ENCODE results near the gene FRMD4A. TPM values are rescaled to one million over a fixed set of nuclear protein-coding genes. Genes with fewer than 3 reads are reported as not detected.

The FRMD4A gene
- total and polyA plus RNA-seq, 2 experiments from 2014 or later = 11.9 to 17.5 TPM

DNA sequence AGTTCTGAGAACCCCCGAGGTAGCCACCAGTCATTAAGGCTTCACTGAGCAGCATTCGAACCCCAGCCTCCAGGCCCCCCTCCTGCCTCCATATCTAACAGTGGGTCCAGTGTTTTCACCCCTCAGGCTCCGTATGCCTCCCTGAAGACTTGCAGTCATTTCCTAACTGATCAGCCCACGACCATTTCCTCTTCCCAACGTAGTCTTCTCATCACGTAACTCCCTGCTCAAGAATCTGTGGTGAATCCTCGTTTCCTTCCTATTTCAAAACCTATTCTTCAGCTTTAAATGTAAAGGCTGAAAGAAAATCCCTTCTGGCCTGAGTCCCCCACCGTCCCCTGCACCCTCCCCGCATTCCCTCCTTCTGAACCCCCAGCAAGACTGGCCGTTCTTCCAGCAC, 21.1 kb downstream of the FRMD4A start:
- Histone ChIP-seq H3K79me2 (ENCODE audit: insufficient read depth) (no peaks in the 10 kb centered on the region), H3K9me2 (ENCODE audit: insufficient read depth) (no peaks in the 10 kb centered on the region), H3K9ac (no peak overlapping the region), H3K27ac (no peak overlapping the region), H3F3A (ENCODE audit: insufficient read depth) (no peaks in the 10 kb centered on the region), H2AFZ (no peak overlapping the region), H3K9me3 (ENCODE audit: low read depth) (no peaks in the 10 kb centered on the region), H3K4me1 (ENCODE audit: insufficient read depth) (no peaks in the 10 kb centered on the region), H4K20me1 (ENCODE audit: insufficient read depth) (no peaks in the 10 kb centered on the region), H3K36me3 (ENCODE audit: low read depth) (no peaks in the 10 kb centered on the region), H3K4me3 (no peak overlapping the region), H3K4me2 (ENCODE audit: unreplicated experiment) (no peak overlapping the region), H3K27me3 (replicated peaks; ENCODE audit: insufficient read depth) (peaks cover 9% of the 10 kb centered on the region)
- TF ChIP-seq EZH2 (IDR thresholded peaks at IDR 0.05; ENCODE audit: insufficient read depth, poor library complexity, severe bottlenecking) (no peak), EZH2phosphoT487 (IDR thresholded peaks at IDR 0.05; ENCODE audit: insufficient read depth, low read depth) (no peak)
- 42 to 45% methylated on average over 10 of the region's 10 CpGs for whole genome bisulfite sequencing, 2 experiments (ENCODE audit: low coverage in 1 of 2, low lambda C conversion rate in 2 of 2, missing lambda C conversion rate in 2 of 2)
- in situ Hi-C loops (cut with MboI) = no loop called here
- no peak for DNase-seq

- no peak overlapping the region for H3K4me2 ChIP-seq (ENCODE audit: unreplicated experiment)
- no peaks in the 10 kb centered on the region for H3F3A ChIP-seq (ENCODE audit: insufficient read depth)
- in situ Hi-C loops (cut with MboI) = no loop called here
- DNase-seq = no peak
- no peaks in the 10 kb centered on the region for H4K20me1 ChIP-seq (ENCODE audit: insufficient read depth)
- H3K4me3 ChIP-seq = no peak overlapping the region
- H3K79me2 ChIP-seq (ENCODE audit: insufficient read depth) = no peaks in the 10 kb centered on the region
- TF ChIP-seq EZH2phosphoT487 (IDR thresholded peaks at IDR 0.05; ENCODE audit: insufficient read depth, low read depth) = no peak
- TF ChIP-seq EZH2 (IDR thresholded peaks at IDR 0.05; ENCODE audit: insufficient read depth, poor library complexity, severe bottlenecking) = no peak
- H3K27ac ChIP-seq = no peak overlapping the region
- no peaks in the 10 kb centered on the region for H3K9me2 ChIP-seq (ENCODE audit: insufficient read depth)
- 49 to 51% methylated on average over 5 of the region's 5 CpGs for WGBS, 2 experiments (ENCODE audit: low coverage in 1 of 2, low lambda C conversion rate in 2 of 2, missing lambda C conversion rate in 2 of 2)
- H2AFZ ChIP-seq = no peak overlapping the region
- no peak overlapping the region for H3K9ac ChIP-seq
- H3K4me1 ChIP-seq (ENCODE audit: insufficient read depth) = no peaks in the 10 kb centered on the region
- H3K27me3 ChIP-seq (replicated peaks; ENCODE audit: insufficient read depth) = peaks cover 14% of the 10 kb centered on the region
- H3K9me3 ChIP-seq (ENCODE audit: low read depth) = no peaks in the 10 kb centered on the region
- H3K36me3 ChIP-seq (ENCODE audit: low read depth) = no peaks in the 10 kb centered on the region
Measured at GRCh38 chr10:14306190-14306589, 24.5 kb downstream of the FRMD4A start.

GRCh38 chr10:14304046-14304445, 26.7 kb downstream of the FRMD4A start:
- H3K4me2 ChIP-seq (ENCODE audit: unreplicated experiment) = no peak overlapping the region
- no peak overlapping the region for H3K9ac ChIP-seq
- in situ Hi-C loops (cut with MboI) = no loop called here
- no peaks in the 10 kb centered on the region for H4K20me1 ChIP-seq (ENCODE audit: insufficient read depth)
- no peaks in the 10 kb centered on the region for H3K9me3 ChIP-seq (ENCODE audit: low read depth)
- H3F3A ChIP-seq (ENCODE audit: insufficient read depth) = no peaks in the 10 kb centered on the region
- TF ChIP-seq EZH2phosphoT487 (IDR thresholded peaks at IDR 0.05; ENCODE audit: insufficient read depth, low read depth) = no peak
- TF ChIP-seq EZH2 (IDR thresholded peaks at IDR 0.05; ENCODE audit: insufficient read depth, poor library complexity, severe bottlenecking) = no peak
- H3K27ac ChIP-seq = no peak overlapping the region
- H2AFZ ChIP-seq = no peak overlapping the region
- H3K4me3 ChIP-seq = no peak overlapping the region
- 34 to 37% methylated on average over 5 of the region's 5 CpGs for WGBS, 2 experiments (ENCODE audit: low coverage in 1 of 2, low lambda C conversion rate in 2 of 2, missing lambda C conversion rate in 2 of 2)
- H3K9me2 ChIP-seq (ENCODE audit: insufficient read depth) = no peaks in the 10 kb centered on the region
- H3K36me3 ChIP-seq (ENCODE audit: low read depth) = no peaks in the 10 kb centered on the region
- peaks cover 23% of the 10 kb centered on the region for H3K27me3 ChIP-seq (replicated peaks; ENCODE audit: insufficient read depth)
- DNase-seq = no peak
- H3K79me2 ChIP-seq (ENCODE audit: insufficient read depth) = no peaks in the 10 kb centered on the region
- no peaks in the 10 kb centered on the region for H3K4me1 ChIP-seq (ENCODE audit: insufficient read depth)

GRCh38 chr10:14302035-14302434, 28.7 kb downstream of the FRMD4A start:
- Histone ChIP-seq H2AFZ (no peak overlapping the region), H3K9ac (no peak overlapping the region), H3K36me3 (ENCODE audit: low read depth) (no peaks in the 10 kb centered on the region), H3K4me2 (ENCODE audit: unreplicated experiment) (no peak overlapping the region), H3F3A (ENCODE audit: insufficient read depth) (no peaks in the 10 kb centered on the region), H3K9me3 (ENCODE audit: low read depth) (no peaks in the 10 kb centered on the region), H3K27ac (no peak overlapping the region), H3K4me1 (ENCODE audit: insufficient read depth) (no peaks in the 10 kb centered on the region), H3K27me3 (replicated peaks; ENCODE audit: insufficient read depth) (peaks cover 27% of the 10 kb centered on the region), H4K20me1 (ENCODE audit: insufficient read depth) (no peaks in the 10 kb centered on the region), H3K79me2 (ENCODE audit: insufficient read depth) (no peaks in the 10 kb centered on the region), H3K9me2 (ENCODE audit: insufficient read depth) (no peaks in the 10 kb centered on the region), H3K4me3 (no peak overlapping the region)
- WGBS, 2 experiments (ENCODE audit: low coverage in 1 of 2, low lambda C conversion rate in 2 of 2, missing lambda C conversion rate in 2 of 2) = 9% methylated on average over 2 of the region's 2 CpGs
- DNase-seq = peak; percentile 37
- TF ChIP-seq EZH2 (IDR thresholded peaks at IDR 0.05; ENCODE audit: insufficient read depth, poor library complexity, severe bottlenecking) (no peak), EZH2phosphoT487 (IDR thresholded peaks at IDR 0.05; ENCODE audit: insufficient read depth, low read depth) (no peak)
- in situ Hi-C loops (cut with MboI) = no loop called here

DNA sequence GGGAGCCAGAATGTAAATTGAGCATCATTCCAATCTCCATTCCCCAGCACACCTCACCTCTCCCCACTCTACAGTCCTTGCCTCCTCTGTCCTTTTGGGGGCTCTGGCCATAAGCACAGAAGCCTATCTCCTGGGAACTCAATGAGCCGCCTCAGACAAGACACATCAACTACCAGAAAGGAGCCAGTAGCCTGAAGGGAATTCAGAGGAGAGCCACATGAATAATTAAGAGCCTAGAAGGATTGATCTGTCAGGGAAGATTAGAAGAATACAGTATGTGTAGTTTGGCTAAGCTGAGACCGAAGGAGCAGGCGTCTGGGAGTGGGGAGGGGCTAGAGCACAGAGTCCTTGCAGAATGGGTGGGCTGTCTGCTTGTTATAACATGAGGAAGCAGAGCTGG, 31.2 kb downstream of the FRMD4A start:
- H3K9ac ChIP-seq = no peak overlapping the region
- H3K79me2 ChIP-seq (ENCODE audit: insufficient read depth) = no peaks in the 10 kb centered on the region
- H4K20me1 ChIP-seq (ENCODE audit: insufficient read depth) = no peaks in the 10 kb centered on the region
- no peaks in the 10 kb centered on the region for H3K9me2 ChIP-seq (ENCODE audit: insufficient read depth)
- 20 to 21% methylated on average over 3 of the region's 3 CpGs for WGBS, 2 experiments (ENCODE audit: low coverage in 1 of 2, low lambda C conversion rate in 2 of 2, missing lambda C conversion rate in 2 of 2)
- in situ Hi-C loops (cut with MboI) = no loop called here
- TF ChIP-seq EZH2phosphoT487 (IDR thresholded peaks at IDR 0.05; ENCODE audit: insufficient read depth, low read depth) = no peak
- no peak for TF ChIP-seq EZH2 (IDR thresholded peaks at IDR 0.05; ENCODE audit: insufficient read depth, poor library complexity, severe bottlenecking)
- peaks cover 41% of the 10 kb centered on the region for H3K27me3 ChIP-seq (replicated peaks; ENCODE audit: insufficient read depth)
- H3K4me1 ChIP-seq (ENCODE audit: insufficient read depth) = no peaks in the 10 kb centered on the region
- no peak overlapping the region for H3K27ac ChIP-seq
- no peak overlapping the region for H3K4me2 ChIP-seq (ENCODE audit: unreplicated experiment)
- H2AFZ ChIP-seq = no peak overlapping the region
- no peak for DNase-seq
- H3K4me3 ChIP-seq = no peak overlapping the region
- H3F3A ChIP-seq (ENCODE audit: insufficient read depth) = no peaks in the 10 kb centered on the region
- H3K9me3 ChIP-seq (ENCODE audit: low read depth) = no peaks in the 10 kb centered on the region
- H3K36me3 ChIP-seq (ENCODE audit: low read depth) = no peaks in the 10 kb centered on the region
